Sigmoid colon (tissue), 7 donors: ENCODE data around the gene IRF7. TPM values are rescaled to one million over a fixed set of nuclear protein-coding genes. Genes with fewer than 3 reads are reported as not detected.
"Not testable (repeated sequence)": the region's sequence is repeated elsewhere in the genome, so short reads cannot be mapped to it uniquely, and the experiment has no call there.

Source experiments
- DNase-seq: peaks from one replicate; pipeline ENCODE4 v3.0.0-alpha.2; 2019
- H3K27ac ChIP-seq, 4 donors: fragments of 200-600 bp; sonication (generic); one replicate each; pipeline ENCODE4 v1.5.1; 2016 to 2019; ENCODE audit warnings: mild to moderate bottlenecking in 1 of 4
- H3K27me3 ChIP-seq, 3 donors: fragments of 200-600 bp; sonication (generic); one replicate each; pipeline ENCODE4 v1.5.1; 2019; ENCODE audit warnings: mild to moderate bottlenecking in 1 of 3
- H3K36me3 ChIP-seq, 4 donors: fragments of 200-600 bp; sonication (generic); one replicate each; pipeline ENCODE4 v1.5.1; 2016 to 2019
- H3K4me1 ChIP-seq, 4 donors: fragments of 200-600 bp; sonication (generic); one replicate each; pipeline ENCODE4 v1.5.1; 2017 to 2019
- H3K4me3 ChIP-seq, 4 donors: fragments of 200-600 bp; sonication (generic); one replicate each; pipeline ENCODE4 v1.5.1; 2017 to 2019; ENCODE audit warnings: mild to moderate bottlenecking in 2 of 4, moderate library complexity in 1 of 4
- H3K9me3 ChIP-seq, 4 donors: fragments of 200-600 bp in 3 of 4; sonication (generic) in 3 of 4; one replicate each; pipeline versions ENCODE4 v1.5.1 to v1.6.1; 2013 to 2019
- EP300 ChIP-seq, 4 donors: sonication (generic); formaldehyde crosslinking; IDR thresholded peaks; one replicate each; pipeline ENCODE4 v1.6.1; 2017; ENCODE audit warnings: antibody characterized with exemption in 4 of 4
- POLR2A ChIP-seq, 2 donors: fragments of 450-650 bp; IDR thresholded peaks; one replicate each; pipeline ENCODE4 v1.6.1; 2016; ENCODE audit warnings: antibody characterized with exemption in 2 of 2, mild to moderate bottlenecking in 2 of 2, moderate library complexity in 2 of 2
- POLR2AphosphoS5 ChIP-seq, 4 donors: sonication (generic); formaldehyde crosslinking; IDR thresholded peaks; one replicate each; pipeline ENCODE4 v1.6.1; 2017; ENCODE audit warnings: antibody characterized with exemption in 4 of 4
- WGBS, 2 donors: extraction: QIAGEN DNeasy Blood & Tissue Kit; methylation state at CpG; one replicate each; pipeline ENCODE4 v1.1.7; 2013; 5-methylcytosine and 5-hydroxymethylcytosine counted together
- intact Hi-C: fragments of 100-400 bp; cut with DNase I; formaldehyde crosslinking; loops from one replicate; pipeline ENCODE4 v1.15.1; 2023
- polyA plus RNA-seq, 3 donors: library from polyadenylated mRNA; stranded (reverse); fragments of 200-250 nt; gene quantifications; one replicate each; pipeline ENCODE4 v1.2.3, GENCODE V29; 2013
- total RNA-seq, 4 donors: library from RNA; depleted of rRNA; stranded (reverse); fragments of >200 nt; gene quantifications; one replicate each; pipeline ENCODE4 v1.1.0, GENCODE V29; 2016
- TF ChIP-seq, protein P1 (sequence below), 4 experiments: fragments of 450-650 bp in 3 of 4; fragments of 200-600 bp in 1 of 4; IDR thresholded peaks; one replicate each; pipeline ENCODE4 v1.5.1; 2016 to 2019; ENCODE audit warnings: antibody characterized with exemption in 4 of 4, mild to moderate bottlenecking in 3 of 4, moderate library complexity in 2 of 4
- donor health status: healthy with polysubstance abuse.
- donor health status: Bipolar disorder and iron deficiency.
- donor health status: healthy.

IRF7 gene
- total and polyA plus RNA-seq, 7 donors = 8.6 to 73.9 (median 16.1) TPM

- H3K27ac ChIP-seq = peak within 1 kb of the TSS; percentile 83 to 94 (median 88)
- H3K27me3 ChIP-seq = peaks cover 0 to 12% (median 6%) of the 10 kb centered on the region in 3 donors
- H3K4me1 ChIP-seq = peaks cover 0 to 56% (median 51%) of the 10 kb centered on the region in 4 donors
- intact Hi-C loops = loop anchor here (5.0 kb wide), 2 partner anchors 41 to 121 kb away; partner anchors contain the start of genes DEAF1, IRF7 and TMEM80
- no peaks in the 10 kb centered on the region for H3K9me3 ChIP-seq
- H3K36me3 ChIP-seq = no peaks in the 10 kb centered on the region
- DNase-seq = peak; percentile 99
- peak within 1 kb of the TSS; percentile 76 to 90 (median 83) for H3K4me3 ChIP-seq
- TF ChIP-seq, protein P1, sequence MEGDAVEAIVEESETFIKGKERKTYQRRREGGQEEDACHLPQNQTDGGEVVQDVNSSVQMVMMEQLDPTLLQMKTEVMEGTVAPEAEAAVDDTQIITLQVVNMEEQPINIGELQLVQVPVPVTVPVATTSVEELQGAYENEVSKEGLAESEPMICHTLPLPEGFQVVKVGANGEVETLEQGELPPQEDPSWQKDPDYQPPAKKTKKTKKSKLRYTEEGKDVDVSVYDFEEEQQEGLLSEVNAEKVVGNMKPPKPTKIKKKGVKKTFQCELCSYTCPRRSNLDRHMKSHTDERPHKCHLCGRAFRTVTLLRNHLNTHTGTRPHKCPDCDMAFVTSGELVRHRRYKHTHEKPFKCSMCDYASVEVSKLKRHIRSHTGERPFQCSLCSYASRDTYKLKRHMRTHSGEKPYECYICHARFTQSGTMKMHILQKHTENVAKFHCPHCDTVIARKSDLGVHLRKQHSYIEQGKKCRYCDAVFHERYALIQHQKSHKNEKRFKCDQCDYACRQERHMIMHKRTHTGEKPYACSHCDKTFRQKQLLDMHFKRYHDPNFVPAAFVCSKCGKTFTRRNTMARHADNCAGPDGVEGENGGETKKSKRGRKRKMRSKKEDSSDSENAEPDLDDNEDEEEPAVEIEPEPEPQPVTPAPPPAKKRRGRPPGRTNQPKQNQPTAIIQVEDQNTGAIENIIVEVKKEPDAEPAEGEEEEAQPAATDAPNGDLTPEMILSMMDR (IDR thresholded peaks at IDR 0.05) = no peak
- peak; percentile 28 to 36 for TF ChIP-seq POLR2A (IDR thresholded peaks at IDR 0.05)
- peak; percentile 77 to 95 (median 88) for TF ChIP-seq POLR2AphosphoS5 (IDR thresholded peaks at IDR 0.05)
- TF ChIP-seq EP300 (IDR thresholded peaks at IDR 0.05) = peak in 2 of 4 donors; percentile 10 to 14
- 1% methylated on average over 99 of the region's 99 CpGs for WGBS, 2 donors
These were observed 39.6 kb downstream of the IRF7 start, which contains the start of gene PHRF1 for GRCh38 chr11:575996-576768. PHRF1 (plus strand) TSS chr11:576470; CDS start chr11:581513, 5,043 bp downstream.

DNA sequence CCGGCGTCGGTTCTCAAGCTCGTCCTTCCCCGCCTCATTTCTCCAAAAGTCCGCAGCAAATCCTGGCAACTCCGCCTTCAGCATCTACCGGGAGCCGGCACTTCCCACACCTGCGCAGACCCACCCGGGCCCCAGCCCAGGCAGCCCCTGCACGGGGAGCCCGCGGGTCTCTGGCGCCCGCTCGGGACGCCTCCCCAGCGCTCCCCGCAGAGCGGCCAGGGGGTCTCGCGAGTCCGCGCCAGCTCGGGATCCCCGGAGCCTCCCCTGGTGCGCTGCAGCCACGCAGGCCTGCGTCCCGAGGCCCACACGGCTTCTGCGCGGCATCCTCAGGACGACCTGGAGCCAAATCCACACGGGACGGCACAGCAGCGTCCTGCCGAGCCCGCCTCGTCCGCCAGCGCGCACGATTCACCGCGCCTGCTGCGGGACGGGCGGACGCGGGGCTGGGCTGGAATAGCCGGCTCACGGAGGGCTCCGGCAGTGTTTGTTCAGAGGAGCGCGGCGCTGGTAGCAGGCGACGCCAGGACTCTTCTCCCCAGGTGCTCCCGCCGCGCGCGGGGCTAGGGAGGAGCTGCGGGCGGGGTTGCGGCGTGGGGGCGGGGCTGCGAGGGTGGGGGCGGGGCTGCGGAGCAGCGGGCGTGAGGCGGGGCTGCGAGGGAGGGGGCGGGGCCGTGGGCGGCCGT lies 40.3 kb downstream of the IRF7 start:
- Histone ChIP-seq H3K36me3 (no peaks in the 10 kb centered on the region), H3K4me3 (peak overlapping the region; percentile 51 to 90 (median 68)), H3K27me3 (peaks cover 0 to 12% (median 6%) of the 10 kb centered on the region in 3 donors), H3K27ac (peak overlapping the region; percentile 58 to 86 (median 66)), H3K4me1 (peaks cover 0 to 53% (median 50%) of the 10 kb centered on the region in 4 donors), H3K9me3 (no peaks in the 10 kb centered on the region)
- 1% methylated on average over 81 of the region's 81 CpGs for WGBS, 2 donors
- DNase-seq = no peak
- intact Hi-C loops = loop anchor here (5.0 kb wide), 2 partner anchors 42 to 122 kb away; partner anchors contain the start of genes DEAF1, IRF7 and TMEM80
- peak in 1 of 2 donors; percentile 15 for TF ChIP-seq POLR2A (IDR thresholded peaks at IDR 0.05)
- TF ChIP-seq POLR2AphosphoS5 (IDR thresholded peaks at IDR 0.05) = peak; percentile 2 to 67 (median 63)
- no peak for TF ChIP-seq EP300 (IDR thresholded peaks at IDR 0.05)
- TF ChIP-seq, protein P1 (IDR thresholded peaks at IDR 0.05) = peak in 1 of 4 experiments; percentile 12

- TF ChIP-seq POLR2A (IDR thresholded peaks at IDR 0.05) (no peak), EP300 (IDR thresholded peaks at IDR 0.05) (no peak), POLR2AphosphoS5 (IDR thresholded peaks at IDR 0.05) (no peak)
- TF ChIP-seq, protein P1 (IDR thresholded peaks at IDR 0.05) = no peak
- 21% methylated on average over 25 of the region's 25 CpGs for WGBS, 2 donors
- H3K9me3 ChIP-seq = no peaks in the 10 kb centered on the region
- peaks cover 0 to 12% (median 6%) of the 10 kb centered on the region in 3 donors for H3K27me3 ChIP-seq
- peaks cover 0 to 46% (median 43%) of the 10 kb centered on the region in 4 donors for H3K4me1 ChIP-seq
- no peaks in the 10 kb centered on the region for H3K36me3 ChIP-seq
- no peak for DNase-seq
- intact Hi-C loops = loop anchor here (5.0 kb wide), 2 partner anchors 43 to 123 kb away; partner anchors contain the start of genes DEAF1, IRF7 and TMEM80
- H3K27ac ChIP-seq = peak overlapping the region in 3 of 4 donors; percentile 64 to 86 (median 67)
- peak overlapping the region; percentile 51 to 90 (median 68) for H3K4me3 ChIP-seq
These were observed 41.0 kb downstream of the IRF7 start for GRCh38 chr11:574632-575312.

DNA sequence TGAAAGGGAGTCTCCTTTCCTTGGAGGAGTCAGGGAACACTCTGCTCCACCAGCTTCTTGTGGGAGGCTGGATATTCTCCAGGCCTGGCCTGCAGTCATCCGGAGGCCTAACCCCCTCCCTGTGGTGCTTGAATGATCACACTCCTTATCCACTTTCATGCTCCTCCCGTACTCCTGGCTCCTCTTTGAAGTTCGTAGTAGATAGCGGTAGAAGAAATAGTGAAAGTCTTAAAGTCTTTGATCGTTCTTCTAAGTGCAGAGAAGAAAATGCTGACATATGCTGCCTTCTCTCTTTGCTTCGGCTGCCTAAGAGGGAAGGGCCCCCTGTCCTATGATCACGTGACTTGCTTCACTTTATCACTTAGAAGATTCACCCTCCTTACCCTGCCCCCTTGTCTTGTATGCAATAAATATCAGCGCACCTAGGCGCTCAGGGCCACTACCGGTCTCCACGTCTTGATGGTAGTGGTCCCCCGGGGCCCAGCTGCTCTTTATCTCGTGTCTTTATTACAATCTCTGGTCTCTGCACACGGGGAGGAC lies 41.6 kb downstream of the IRF7 start:
- 56 to 58% methylated on average over 14 of the region's 14 CpGs for WGBS, 2 donors
- H3K4me3 ChIP-seq, H3K9me3 ChIP-seq, H3K36me3 ChIP-seq, intact Hi-C loops, DNase-seq: not testable (repeated sequence)
- H3K27ac ChIP-seq = peak overlapping the region in 2 of 4 donors; percentile 5 to 58
- H3K27me3 ChIP-seq = peaks cover 0 to 12% (median 6%) of the 10 kb centered on the region in 3 donors
- H3K4me1 ChIP-seq = peaks cover 0 to 44% (median 41%) of the 10 kb centered on the region in 4 donors
